Measurements from ENCODE around the gene FXYD2.

GRCh38 chr11:117857734-117858414, 33.3 kb upstream of the FXYD2 start:
- TF ChIP-seq EP300 (IDR thresholded peaks at IDR 0.05) (no peak), POLR2A (IDR thresholded peaks at IDR 0.05) (no peak), POLR2AphosphoS5 (IDR thresholded peaks at IDR 0.05) (no peak)
- TF ChIP-seq, protein P1, sequence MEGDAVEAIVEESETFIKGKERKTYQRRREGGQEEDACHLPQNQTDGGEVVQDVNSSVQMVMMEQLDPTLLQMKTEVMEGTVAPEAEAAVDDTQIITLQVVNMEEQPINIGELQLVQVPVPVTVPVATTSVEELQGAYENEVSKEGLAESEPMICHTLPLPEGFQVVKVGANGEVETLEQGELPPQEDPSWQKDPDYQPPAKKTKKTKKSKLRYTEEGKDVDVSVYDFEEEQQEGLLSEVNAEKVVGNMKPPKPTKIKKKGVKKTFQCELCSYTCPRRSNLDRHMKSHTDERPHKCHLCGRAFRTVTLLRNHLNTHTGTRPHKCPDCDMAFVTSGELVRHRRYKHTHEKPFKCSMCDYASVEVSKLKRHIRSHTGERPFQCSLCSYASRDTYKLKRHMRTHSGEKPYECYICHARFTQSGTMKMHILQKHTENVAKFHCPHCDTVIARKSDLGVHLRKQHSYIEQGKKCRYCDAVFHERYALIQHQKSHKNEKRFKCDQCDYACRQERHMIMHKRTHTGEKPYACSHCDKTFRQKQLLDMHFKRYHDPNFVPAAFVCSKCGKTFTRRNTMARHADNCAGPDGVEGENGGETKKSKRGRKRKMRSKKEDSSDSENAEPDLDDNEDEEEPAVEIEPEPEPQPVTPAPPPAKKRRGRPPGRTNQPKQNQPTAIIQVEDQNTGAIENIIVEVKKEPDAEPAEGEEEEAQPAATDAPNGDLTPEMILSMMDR (IDR thresholded peaks at IDR 0.05), result no peak

Data from suprapubic skin (tissue), 4 donors.